GM18907 (cell line): ENCODE results near the gene PACS1.

Experiments used
- ATAC-seq: cut with Tn5 transposase; IDR thresholded peaks from one replicate; pipeline ENCODE4 v1.9.1; 2021; ENCODE audit warnings: mild to moderate bottlenecking, moderate library complexity; ENCODE audit not compliant: unreplicated experiment

The PACS1 gene

DNA sequence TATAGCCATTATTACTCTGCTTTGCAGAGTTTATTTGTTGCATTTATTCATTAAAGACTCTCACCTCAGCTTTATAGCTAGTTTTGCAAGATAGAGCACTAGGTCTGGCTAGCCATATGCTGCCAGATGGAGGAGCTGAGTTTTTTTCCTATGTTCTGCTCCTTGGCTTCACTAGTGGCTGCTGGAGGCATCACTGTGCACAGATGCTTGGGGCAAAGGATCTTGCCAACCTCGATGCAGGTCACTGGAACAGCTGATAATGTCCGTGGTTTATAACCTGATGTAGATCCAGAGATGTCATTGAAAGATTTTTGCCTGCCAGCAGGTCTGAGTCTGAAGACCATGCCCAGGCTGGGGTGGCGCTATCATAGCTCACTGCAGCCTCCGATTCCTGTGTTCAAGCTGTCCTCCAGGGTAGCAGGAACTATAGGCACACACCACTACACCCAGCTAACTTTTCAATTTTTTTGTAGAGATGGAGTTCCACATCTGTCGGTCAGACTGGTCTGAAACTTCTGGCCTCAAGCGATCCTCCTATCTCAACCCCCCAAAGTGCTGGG is 63.2 kb downstream of the PACS1 start:
- ATAC-seq = no peak

DNA sequence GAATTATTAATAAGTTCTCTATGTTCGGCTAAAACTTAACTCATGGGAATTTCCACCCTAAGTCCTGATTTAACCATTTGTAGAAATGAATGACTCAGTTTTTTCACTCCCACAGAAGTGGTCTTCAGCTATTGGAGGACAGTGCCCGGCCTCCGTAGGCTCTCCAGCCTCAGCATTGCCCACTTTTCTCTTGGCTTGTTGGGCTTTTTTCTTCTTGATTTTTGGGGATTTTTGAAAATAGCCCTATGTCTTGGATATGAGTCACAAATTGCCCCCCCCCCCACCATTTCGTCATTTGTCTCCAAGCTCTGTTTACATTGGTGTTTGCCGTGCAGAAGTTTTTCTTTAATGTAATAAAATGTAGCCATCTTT is 66.7 kb downstream of the PACS1 start:
- ATAC-seq = no peak

DNA sequence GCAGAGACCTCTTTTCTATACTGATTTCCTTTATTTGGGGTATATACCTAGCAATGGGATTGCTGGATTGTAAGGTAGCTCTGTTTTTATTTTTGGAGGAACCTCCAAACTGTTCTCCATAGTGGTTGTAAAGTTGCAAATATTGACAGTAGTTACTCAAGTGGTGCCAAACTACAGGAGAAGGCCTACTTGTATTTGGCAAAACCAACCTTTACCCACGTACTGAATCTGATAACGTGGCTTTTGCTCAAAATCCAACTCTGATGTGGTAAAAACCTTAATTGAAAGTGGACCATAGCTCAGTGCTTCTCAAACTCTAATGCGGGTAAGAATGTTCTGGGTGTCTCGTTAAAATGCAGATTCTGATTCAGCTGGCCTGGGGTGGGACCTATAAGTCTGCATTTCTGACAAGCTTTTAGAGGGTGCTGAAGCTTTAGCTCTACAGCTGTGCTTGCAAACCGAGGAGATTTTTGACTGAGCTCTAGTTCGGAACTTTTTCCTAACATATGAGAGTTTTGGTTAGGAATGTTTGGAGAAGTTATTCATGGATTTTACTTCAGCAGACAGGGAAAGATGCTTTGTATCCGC is 69.8 kb downstream of the PACS1 start:
- no peak for ATAC-seq

DNA sequence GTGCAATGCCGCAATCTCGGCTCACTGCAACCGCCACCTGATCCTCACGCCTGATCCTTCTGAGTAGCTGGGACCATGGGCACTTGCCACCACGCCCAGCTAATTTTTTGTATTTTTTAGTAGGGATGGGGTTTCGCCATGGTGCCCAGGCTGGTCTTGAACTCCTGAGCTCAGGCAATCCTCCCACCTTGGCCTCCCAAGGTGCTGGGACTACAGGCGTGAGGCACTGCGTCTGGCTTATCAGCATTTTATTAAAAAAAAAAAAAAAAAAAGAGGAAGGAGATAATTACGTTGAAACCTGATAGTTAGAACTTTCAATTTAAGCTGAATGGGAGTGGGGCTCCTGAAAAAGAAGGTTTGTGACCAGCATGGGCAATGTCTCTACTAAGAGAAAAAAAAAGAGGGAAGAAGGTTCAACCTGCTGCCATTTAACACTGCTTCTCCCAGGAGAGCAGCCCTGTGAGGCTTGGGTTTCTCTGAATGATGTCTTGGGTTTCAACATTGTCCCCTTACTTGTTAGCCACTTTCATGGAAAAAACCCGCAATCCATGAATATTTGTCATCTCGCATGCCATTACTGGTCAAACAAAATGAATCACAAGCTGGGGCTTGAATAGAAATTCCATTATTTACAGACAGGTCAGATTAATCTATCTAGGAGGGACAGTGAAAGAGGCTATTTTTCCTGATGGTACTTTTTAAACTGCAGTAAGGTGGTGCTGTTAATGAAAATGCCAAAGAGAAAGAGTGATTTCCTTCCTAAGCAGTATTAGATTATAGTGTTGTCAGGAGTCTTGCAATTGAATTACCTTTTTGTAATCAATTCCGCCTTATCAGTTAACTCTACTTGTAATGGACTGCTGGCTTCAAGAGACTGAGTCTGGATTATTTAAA is 72.5 kb downstream of the PACS1 start:
- no peak for ATAC-seq

DNA sequence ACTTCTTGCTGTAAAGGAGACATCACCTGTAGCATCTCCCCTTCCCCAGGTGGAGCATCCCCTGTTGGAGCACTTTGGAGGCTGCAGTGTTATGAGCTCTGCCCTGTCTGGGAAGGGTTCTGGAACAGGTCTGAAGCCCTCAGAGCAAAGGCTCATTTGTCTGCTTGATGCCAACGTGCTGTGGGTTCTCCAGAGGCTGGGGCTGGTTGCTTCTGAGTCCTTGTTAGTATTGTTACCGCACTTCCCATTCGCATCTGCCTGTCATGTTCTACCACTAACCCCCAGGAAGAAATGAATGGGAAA is 73.1 kb downstream of the PACS1 start:
- ATAC-seq = no peak

DNA sequence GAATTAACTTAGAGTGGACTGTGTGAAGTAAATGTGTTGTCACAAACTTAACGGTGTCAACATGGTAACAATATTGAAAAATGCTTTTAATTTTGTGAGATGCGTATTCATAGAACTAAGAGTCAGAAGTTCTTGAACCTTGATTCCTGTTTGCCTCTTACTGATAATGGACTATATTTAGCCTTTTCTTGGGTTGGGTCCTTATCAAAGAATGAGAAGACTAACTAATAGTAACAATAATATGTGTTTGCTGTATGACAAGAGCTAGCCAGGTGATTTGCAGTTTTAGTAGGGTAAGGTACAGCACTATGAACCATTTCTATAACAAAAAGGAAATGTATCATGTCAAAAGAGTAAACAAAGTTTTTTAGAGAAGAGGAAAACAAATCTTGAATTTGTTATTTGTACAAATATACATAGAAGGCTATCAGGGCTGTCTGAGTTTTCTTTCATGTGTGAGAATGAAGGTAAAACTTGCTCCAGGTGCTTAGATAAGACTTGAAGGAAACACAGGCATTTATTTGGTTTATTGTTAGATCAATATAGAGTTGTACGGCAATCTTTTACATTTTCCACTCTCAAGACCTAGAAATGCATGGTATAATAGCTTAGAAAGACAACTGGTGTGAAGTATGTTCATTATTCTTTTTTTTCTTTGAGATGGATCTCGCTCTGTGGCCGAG is 74.1 kb downstream of the PACS1 start:
- ATAC-seq = no peak

DNA sequence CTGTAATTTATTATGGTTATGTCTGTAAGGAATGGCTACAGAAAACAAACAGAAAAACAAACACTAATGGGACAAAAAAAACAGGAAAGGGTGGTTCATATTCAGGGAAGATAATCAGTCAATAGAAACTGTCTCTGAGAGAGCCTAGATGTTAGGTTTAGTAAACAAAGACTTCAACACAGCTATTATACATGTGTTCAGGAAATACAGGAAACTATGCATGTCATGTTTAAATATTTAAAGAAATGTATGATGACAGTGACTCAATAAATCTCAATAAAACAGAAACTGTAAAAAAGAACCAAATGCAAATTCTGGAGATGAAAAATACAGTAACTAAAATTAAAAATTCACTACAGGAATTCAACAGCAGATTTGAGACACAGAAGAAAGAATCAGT is 76.0 kb downstream of the PACS1 start:
- no peak for ATAC-seq

DNA sequence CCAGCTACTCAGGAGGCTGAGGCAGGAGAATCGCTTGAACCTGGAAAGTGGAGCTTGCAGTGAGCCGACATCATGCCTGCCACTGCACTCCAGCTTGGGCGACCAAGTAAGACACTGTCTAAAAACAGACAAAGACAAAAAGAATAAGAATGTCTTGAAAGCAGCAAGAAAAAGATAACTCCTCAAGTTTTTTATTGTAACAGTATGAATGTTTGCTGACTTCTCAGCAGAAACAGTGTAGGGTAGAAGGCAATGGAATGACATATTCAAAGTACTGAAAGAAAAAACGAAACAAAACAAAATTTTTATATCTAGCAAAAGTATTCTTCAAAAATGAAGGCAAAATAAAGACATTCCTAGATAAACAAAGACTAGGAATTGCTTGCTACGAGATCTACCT is 76.9 kb downstream of the PACS1 start:
- ATAC-seq = no peak

DNA sequence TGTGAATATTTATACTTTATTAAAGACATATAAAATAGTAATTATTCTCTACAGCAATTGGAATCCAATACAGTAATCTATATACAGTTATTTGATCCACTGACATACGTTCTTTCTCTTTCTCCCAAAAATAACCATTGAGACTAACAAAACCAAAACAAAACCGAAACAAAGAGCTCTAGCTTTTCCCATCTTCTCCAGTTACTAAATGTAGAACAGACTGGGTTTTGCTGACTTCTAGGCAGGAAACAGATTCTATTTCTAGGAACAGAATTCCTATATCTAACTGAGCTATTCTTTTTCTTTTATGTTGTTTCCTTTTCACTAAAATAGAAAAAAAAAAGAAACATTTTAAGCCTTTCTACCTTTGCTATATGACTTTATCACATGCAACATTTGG is 80.1 kb downstream of the PACS1 start:
- no peak for ATAC-seq

DNA sequence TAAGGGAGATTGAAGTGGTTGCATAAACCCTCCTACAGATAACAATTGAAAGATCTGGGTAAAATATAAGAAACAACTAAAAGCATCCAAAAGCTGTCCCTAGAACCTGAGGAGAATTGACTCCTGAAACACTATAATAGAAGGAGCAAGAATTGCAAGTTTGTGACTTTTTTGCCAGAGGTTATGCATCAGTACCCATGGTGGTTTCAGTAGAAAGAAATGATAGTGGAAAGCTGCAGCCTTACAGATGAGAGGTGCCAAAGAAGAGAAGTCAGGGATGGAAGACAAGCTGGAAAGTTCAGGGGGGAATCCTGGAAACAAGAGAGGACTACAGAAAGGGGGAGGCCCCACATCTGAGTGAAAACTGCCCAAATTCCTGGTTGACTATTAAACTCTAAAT is 80.7 kb downstream of the PACS1 start:
- ATAC-seq = no peak

DNA sequence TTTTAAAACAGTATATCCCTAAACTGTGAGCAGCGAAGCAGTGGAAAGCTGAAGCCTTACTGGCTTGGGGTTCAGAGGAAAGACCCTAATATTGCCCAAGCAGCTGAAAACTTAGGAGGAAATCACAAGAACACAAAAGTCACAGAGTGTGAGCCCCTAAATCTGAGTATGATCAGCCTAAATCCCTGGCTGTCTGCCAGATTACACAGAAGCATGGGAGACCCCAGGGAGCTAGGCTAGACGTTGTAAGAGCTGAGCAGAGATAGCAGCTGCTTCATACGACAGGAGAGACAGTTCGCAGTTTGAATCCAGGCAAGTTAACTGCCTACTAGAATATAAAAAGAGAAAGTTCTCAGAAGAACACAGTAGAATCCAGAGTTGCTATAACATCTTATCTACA is 81.2 kb downstream of the PACS1 start:
- no peak for ATAC-seq

DNA sequence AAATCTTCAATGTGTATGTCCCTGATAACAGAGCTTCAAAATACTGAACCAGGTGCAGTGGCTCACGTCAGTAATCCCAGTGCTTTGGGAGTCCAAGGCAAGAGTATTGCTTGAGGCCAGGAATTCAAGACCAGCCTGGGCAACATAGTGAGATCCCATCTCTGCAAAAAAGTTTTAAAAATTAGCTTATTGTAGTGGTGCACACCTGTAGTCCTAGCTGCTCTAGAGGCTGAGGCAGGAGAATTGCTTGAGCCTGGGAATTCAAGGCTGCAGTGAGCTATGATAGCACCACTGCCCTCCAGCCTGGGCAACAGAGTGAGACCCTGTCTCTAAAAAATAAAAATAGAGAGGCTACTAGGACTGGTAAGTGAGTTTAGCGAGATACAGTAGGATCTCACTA is 84.0 kb downstream of the PACS1 start:
- ATAC-seq = no peak

DNA sequence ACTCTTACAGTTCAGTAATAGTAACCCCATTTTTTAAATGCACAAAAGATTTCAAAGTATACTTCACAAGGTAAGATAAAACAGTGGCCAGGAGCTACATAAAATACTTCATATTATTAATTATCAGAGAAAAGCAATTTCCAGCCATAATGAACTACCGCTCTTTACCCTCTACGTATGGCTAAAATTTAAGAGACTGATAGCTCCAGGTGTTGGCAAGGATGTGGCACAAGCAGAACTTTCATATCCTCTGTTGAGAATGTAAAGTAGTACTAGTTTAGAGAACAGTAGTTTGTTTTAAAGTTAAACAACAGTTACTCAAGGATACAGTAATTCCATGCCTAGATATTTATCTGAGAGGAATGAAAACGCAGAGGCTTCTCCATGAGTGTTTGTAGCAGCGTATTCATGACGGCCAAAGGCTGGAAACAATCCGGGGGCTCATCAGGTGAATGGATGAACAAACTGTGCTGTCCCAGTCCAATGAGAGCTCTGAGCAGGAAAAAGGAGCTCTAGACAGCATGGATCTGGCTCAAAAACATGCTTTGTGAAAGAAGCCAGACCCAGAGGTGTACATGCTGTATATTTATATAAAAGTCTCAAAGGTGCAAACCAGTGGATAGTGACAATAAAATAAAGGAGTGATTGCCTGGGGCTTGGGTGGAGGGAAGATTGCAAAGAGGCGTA is 85.5 kb downstream of the PACS1 start:
- ATAC-seq = no peak

DNA sequence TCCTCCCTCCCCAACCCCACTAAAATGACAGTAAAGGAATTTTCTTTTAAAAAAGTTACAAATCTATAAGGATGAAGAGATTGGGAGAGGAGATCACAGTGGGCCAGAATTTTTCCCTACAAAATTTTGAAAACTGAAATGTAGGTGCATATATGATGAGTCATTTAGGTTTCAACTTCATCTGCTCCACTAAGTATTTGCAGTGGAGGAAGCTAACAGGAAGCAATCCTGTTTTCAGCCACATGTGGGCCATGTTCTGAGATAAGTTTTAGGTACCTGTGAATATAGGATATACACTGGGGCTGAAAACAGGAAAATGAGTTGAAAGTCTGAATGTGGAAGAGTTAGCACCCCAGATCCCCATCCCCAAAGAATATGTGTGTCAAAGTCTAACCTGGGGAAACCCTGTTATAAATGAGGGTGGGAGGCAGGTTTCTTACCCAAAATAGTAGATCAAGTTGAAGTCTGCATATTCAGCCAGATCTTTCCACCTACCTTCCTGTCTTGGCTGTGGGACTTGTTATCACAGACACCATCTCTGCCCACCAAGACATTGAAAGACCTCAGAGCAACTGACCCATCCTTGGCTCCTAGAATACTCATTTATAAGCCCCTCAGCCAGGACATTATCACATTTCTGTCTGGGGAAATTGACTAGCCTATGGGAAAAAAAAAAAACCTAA is 87.3 kb downstream of the PACS1 start:
- ATAC-seq = no peak

DNA sequence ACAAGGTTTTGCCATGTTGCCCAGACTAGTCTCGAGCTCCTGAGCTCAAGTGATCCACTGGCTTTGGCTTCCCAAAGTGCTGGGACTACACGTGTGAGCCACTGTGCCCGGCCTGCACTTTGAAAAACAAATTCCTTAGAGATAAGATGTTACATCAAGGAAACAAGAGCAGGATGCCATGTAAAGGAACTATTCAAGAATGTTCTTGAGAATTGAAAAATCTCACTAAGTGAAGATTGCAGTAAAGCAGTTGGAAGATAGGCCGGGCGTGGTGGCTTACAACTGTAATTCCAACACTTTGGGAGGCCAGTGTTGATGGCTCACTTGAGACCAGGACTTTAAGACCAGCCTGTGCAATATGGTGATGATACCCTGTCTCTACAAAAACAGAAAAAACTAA is 88.1 kb downstream of the PACS1 start:
- ATAC-seq = no peak

DNA sequence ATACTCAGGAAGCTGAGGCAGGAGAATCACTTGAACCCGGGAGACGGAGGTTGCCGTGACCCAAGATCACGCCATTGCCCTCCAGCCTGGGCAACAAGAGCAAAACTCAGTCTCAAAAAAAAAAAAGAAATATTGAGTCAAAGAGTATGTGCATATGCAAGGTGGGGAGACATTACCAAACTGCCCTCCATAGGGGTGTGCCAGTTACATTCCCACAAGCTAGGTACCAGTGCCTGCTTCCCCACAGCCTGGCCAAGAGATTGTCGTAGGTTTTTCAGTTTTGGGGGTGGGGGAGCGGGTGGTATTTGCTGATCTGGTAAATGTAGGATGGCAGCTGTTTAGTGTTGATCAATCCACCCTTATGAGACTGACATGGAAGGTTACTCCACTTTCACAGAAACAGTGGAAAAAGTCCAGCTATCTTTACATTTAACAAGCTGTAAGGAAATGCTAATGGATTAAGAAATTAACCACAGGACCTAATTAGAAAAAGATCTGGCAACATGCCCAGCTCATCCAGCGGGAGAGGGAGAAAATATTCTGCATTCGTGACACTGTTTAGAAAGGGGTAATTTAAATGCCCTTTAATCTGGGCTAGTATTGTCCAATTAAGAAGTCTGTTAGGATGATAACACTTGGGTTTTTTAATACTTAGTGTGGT is 89.4 kb downstream of the PACS1 start:
- no peak for ATAC-seq

DNA sequence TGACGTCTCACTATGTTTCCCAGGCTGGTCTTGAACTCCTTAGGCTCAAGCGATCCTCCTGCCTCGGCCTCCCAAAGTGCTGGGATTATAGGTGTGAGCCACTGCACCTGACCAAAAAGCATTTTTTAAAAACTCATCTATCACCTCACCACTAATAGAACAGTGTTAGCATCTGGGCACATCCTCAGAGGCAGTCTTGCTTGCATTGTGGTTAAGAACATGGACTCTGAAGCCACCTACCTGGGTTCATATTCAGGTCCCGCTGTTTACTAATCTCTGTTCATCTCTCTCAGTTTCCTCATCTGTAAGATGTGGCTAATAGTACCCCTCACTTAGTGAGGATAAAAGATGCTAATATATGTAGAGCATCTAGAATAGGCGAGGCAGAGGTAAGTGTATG is 90.6 kb downstream of the PACS1 start:
- no peak for ATAC-seq

DNA sequence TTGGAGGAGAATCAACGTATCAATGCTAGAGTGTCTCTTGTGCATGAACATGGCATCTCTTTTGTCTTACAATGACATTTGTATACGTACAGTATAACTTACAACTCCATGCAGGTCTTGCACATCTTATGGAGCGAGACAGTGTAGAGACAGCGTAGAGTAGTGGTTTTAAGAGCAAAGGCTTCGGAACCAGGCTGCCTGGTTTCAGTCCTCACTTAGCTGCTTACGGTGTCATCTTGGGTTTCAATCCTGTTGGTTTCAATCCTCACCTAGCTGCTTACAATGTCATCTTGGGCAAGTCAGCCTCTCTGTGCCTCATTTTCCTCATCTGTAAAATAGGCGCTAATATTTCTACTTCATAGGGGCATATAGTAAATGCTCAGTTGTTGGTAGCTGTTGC is 98.2 kb downstream of the PACS1 start:
- no peak for ATAC-seq

DNA sequence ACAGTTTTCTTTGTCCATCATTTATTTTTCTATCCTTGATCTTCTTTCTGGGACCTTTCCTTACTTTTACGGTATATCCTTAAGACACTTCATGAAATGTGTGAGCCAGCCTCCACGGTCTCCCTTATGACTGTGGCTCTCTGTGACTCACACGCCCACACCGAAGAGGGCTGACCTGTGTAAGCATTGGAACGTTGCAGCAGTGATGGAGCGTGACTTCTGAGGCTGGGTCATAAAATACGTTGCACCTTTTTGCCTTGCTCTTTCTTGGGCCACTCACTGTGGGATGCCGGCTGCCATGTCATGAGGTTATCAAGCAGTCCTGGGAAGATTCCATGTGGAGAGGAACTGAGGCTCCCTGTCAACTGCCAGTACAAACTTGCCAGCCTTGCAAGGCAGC is 102.1 kb downstream of the PACS1 start:
- no peak for ATAC-seq

DNA sequence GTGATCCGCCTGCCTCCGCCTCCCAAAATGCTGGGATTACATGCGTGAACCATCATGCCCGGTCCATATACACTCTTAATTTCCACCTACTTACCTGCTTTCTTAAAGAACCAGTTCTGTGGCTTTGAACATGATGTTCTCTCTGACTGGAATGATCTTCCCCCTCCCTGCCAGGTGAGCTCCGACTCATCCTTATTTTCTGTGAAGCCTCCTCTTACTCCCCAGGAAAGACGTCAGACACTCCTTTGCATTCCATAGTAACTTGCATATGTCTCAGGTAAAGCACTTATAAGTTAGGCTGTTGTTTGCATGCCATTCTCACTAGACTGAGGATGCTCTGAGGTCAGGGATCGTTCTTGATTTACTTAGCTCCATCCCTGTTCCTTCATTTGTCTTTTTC is 106.6 kb downstream of the PACS1 start:
- no peak for ATAC-seq
